GM18858 (cell line): ENCODE results near the gene PAX8.

Experiments used
- ATAC-seq: cut with Tn5 transposase; IDR thresholded peaks from one replicate; pipeline ENCODE4 v1.9.1; 2021; ENCODE audit not compliant: unreplicated experiment

The PAX8 gene

GRCh38 chr2:113172721-113173541, 105.8 kb downstream of the PAX8 start:
- no peak for ATAC-seq

GRCh38 chr2:113171334-113172075, 107.2 kb downstream of the PAX8 start:
- ATAC-seq: no peak

GRCh38 chr2:113169586-113169985, 109.1 kb downstream of the PAX8 start:
- no peak for ATAC-seq

GRCh38 chr2:113169002-113169530, 109.7 kb downstream of the PAX8 start:
- no peak for ATAC-seq

- ATAC-seq: no peak
These were observed 110.8 kb downstream of the PAX8 start for GRCh38 chr2:113167962-113168340.

- ATAC-seq: no peak
These were observed 111.4 kb downstream of the PAX8 start for GRCh38 chr2:113167115-113167932.

- ATAC-seq: no peak
These were observed 112.5 kb downstream of the PAX8 start for GRCh38 chr2:113166187-113166645.
